ENCODE measurements around the gene DENND1A. TPM values are rescaled to one million over a fixed set of nuclear protein-coding genes. Genes with fewer than 3 reads are reported as not detected.
"Not testable (repeated sequence)": the region's sequence is repeated elsewhere in the genome, so short reads cannot be mapped to it uniquely, and the experiment has no call there.

Gene DENND1A
- total RNA-seq = 10 to 100 TPM; 20.9 to 33.6 (median 23.7) TPM

GRCh38 chr9:123929870-123930831, at the start of gene DENND1A:
Gene DENND1A (minus strand): TSS chr9:123930126. CDS start chr9:123929905, 221 bp downstream.
- 31 to 33% methylated on average over 11 to 13 of the region's 83 CpGs for WGBS, 2 donors (ENCODE audit: low coverage in 1 of 2)
- Histone ChIP-seq H3K9me3 (no peaks in the 10 kb centered on the region), H3K27ac (peak within 1 kb of the TSS in 3 of 4 donors; percentile 74 to 80 (median 76)), H3K27me3 (no peaks in the 10 kb centered on the region), H3K4me3 (peak within 1 kb of the TSS; percentile 85 to 93), H3K4me1 (peaks cover 3 to 29% (median 5%) of the 10 kb centered on the region in 3 donors), H3K36me3 (no peaks in the 10 kb centered on the region)
- TF ChIP-seq CTCF (IDR thresholded peaks at IDR 0.05) (peak in 1 of 4 experiments; percentile 5), POLR2AphosphoS5 (IDR thresholded peaks at IDR 0.05) (no peak), POLR2A (IDR thresholded peaks at IDR 0.05) (peak; percentile 60 to 62), EP300 (IDR thresholded peaks at IDR 0.05) (no peak)
- ATAC-seq = peak; percentile 98

- Histone ChIP-seq H3K9me3 (no peaks in the 10 kb centered on the region), H3K27me3 (peaks cover 49% of the 10 kb centered on the region), H3K27ac (no peak overlapping the region), H3K4me3 (no peak overlapping the region), H3K36me3 (no peaks in the 10 kb centered on the region), H3K4me1 (no peaks in the 10 kb centered on the region)
- no peak for ATAC-seq
- TF ChIP-seq EP300 (IDR thresholded peaks at IDR 0.05) (no peak), CTCF (IDR thresholded peaks at IDR 0.05) (no peak), POLR2AphosphoS5 (IDR thresholded peaks at IDR 0.05) (no peak), POLR2A (IDR thresholded peaks at IDR 0.05) (no peak)
- 71 to 100% methylated on average over 1 to 4 of the region's 5 CpGs for WGBS, 2 donors (ENCODE audit: low coverage in 1 of 2)
These were observed 49.1 kb upstream of the DENND1A start for GRCh38 chr9:123978981-123979380.

GRCh38 chr9:123976579-123976978, 46.7 kb upstream of the DENND1A start:
- H3K36me3 ChIP-seq, ATAC-seq, H3K9me3 ChIP-seq, H3K4me3 ChIP-seq, H3K27ac ChIP-seq, H3K4me1 ChIP-seq: not testable (repeated sequence)
- no CpG with 5 or more reads among the region's 9 CpGs for WGBS, 2 donors (ENCODE audit: low coverage in 1 of 2)
- H3K27me3 ChIP-seq = peaks cover 39% of the 10 kb centered on the region

- Histone ChIP-seq H3K4me3 (no peak overlapping the region), H3K9me3 (no peaks in the 10 kb centered on the region), H3K36me3 (no peaks in the 10 kb centered on the region), H3K27me3 (peaks cover 42% of the 10 kb centered on the region), H3K4me1 (no peaks in the 10 kb centered on the region), H3K27ac (no peak overlapping the region)
- no peak for TF ChIP-seq CTCF (IDR thresholded peaks at IDR 0.05)
- no peak for TF ChIP-seq POLR2A (IDR thresholded peaks at IDR 0.05)
- TF ChIP-seq EP300 (IDR thresholded peaks at IDR 0.05) = no peak
- no peak for TF ChIP-seq POLR2AphosphoS5 (IDR thresholded peaks at IDR 0.05)
- no peak for ATAC-seq
- 67 to 70% methylated on average over 2 of the region's 3 CpGs for WGBS, 2 donors (ENCODE audit: low coverage in 1 of 2)
These were observed 45.9 kb upstream of the DENND1A start for GRCh38 chr9:123975871-123976270.

- ATAC-seq = no peak
- Histone ChIP-seq H3K27me3 (peaks cover 42% of the 10 kb centered on the region), H3K27ac (no peak overlapping the region), H3K9me3 (no peaks in the 10 kb centered on the region), H3K4me1 (no peaks in the 10 kb centered on the region), H3K4me3 (no peak overlapping the region), H3K36me3 (no peaks in the 10 kb centered on the region)
- TF ChIP-seq CTCF (IDR thresholded peaks at IDR 0.05) (no peak), POLR2A (IDR thresholded peaks at IDR 0.05) (no peak), EP300 (IDR thresholded peaks at IDR 0.05) (no peak), POLR2AphosphoS5 (IDR thresholded peaks at IDR 0.05) (no peak)
- WGBS, 2 donors (ENCODE audit: low coverage in 1 of 2) = 70% methylated on average over 2 of the region's 12 CpGs; no CpG with 5 or more reads in 1 of the 2 donors
These were observed 44.5 kb upstream of the DENND1A start for GRCh38 chr9:123974471-123974870.
